Activated CD8-positive, alpha-beta T cell treated with anti-CD3 and anti-CD28 coated beads for 36 hours (primary cell): ENCODE data around the gene ROBO2. TPM values are rescaled to one million over a fixed set of nuclear protein-coding genes. Genes with fewer than 3 reads are reported as not detected.

Source experiments
- ATAC-seq: fragments of 200-7000 bp; cut with Tn5 transposase; one replicate; pipeline ENCODE4 v1.10.0; 2021; ENCODE audit warnings: mild to moderate bottlenecking, moderate library complexity
- CTCF ChIA-PET: fragments of 350-600 bp; sonication (Branson Sonifier 250); formaldehyde crosslinking; loops from one replicate; lab custom pipeline; 2021; ENCODE audit warnings: antibody characterized with exemption; lab: Charles Lee
- POLR2A ChIA-PET: fragments of 350-600 bp; sonication (Branson Sonifier 250); formaldehyde crosslinking; loops from one replicate; lab custom pipeline; 2021; ENCODE audit warnings: antibody characterized with exemption; lab: Charles Lee
- DNase-seq: peaks from one replicate; pipeline ENCODE4 v3.0.0-alpha.2; 2020
- H3K27ac Mint-ChIP-seq: one replicate; pipeline ENCODE4 v1.8.0; 2021; ENCODE audit warnings: mild to moderate bottlenecking, mixed read lengths
- H3K27me3 Mint-ChIP-seq: one replicate; pipeline ENCODE4 v1.8.0; 2021; ENCODE audit warnings: mixed read lengths
- H3K36me3 Mint-ChIP-seq: one replicate; pipeline ENCODE4 v1.8.0; 2021; ENCODE audit warnings: low read depth, mixed read lengths
- H3K4me1 Mint-ChIP-seq: one replicate; pipeline ENCODE4 v1.8.0; 2021; ENCODE audit warnings: low read depth, mixed read lengths
- H3K4me3 Mint-ChIP-seq: one replicate; pipeline ENCODE4 v1.8.0; 2021; ENCODE audit warnings: mild to moderate bottlenecking, moderate library complexity, mixed read lengths
- H3K9me3 Mint-ChIP-seq: one replicate; pipeline ENCODE4 v1.8.0; 2021; ENCODE audit warnings: mixed read lengths
- intact Hi-C: fragments of 100-400 bp; cut with micrococcal nuclease; formaldehyde crosslinking; loops from one replicate; pipeline ENCODE4 v1.10.0; 2022
- total RNA-seq, 2 experiments: library from RNA; stranded (reverse); gene quantifications; one replicate each; pipeline ENCODE4 v1.2.3, GENCODE V29; 2021
- TF ChIP-seq, protein P1 (sequence below): fragments of 200-600 bp; IDR thresholded peaks from one replicate; pipeline ENCODE4 v1.8.0; 2022; ENCODE audit warnings: antibody characterized with exemption, mild to moderate bottlenecking

The ROBO2 gene
- total RNA-seq, 2 experiments from 2014 or later: not detected

DNA sequence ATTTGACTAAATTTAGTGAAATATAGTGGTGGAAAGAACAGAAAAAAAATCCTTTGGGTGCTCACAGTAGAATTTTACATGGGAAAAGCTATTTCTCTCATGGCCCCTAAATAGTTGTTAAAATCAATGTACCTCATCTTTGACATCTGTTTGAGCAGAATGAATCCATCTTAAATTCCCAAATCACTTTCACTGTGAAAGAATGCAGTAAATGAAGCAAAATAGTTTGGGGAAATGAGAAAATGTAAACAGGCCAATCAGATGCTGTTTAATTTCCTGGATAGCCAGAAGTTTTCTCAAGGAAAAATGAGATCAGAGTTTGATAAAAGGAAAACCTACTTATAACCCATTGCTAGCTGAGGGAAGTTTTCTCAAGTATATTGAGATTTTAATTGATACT is 406.9 kb downstream of the ROBO2 start:
- ATAC-seq (no peak), DNase-seq (no peak)
- TF ChIP-seq, protein P1, sequence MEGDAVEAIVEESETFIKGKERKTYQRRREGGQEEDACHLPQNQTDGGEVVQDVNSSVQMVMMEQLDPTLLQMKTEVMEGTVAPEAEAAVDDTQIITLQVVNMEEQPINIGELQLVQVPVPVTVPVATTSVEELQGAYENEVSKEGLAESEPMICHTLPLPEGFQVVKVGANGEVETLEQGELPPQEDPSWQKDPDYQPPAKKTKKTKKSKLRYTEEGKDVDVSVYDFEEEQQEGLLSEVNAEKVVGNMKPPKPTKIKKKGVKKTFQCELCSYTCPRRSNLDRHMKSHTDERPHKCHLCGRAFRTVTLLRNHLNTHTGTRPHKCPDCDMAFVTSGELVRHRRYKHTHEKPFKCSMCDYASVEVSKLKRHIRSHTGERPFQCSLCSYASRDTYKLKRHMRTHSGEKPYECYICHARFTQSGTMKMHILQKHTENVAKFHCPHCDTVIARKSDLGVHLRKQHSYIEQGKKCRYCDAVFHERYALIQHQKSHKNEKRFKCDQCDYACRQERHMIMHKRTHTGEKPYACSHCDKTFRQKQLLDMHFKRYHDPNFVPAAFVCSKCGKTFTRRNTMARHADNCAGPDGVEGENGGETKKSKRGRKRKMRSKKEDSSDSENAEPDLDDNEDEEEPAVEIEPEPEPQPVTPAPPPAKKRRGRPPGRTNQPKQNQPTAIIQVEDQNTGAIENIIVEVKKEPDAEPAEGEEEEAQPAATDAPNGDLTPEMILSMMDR: no peak
- H3K4me1 Mint-ChIP-seq: no peaks in the 10 kb centered on the region
- no peak overlapping the region for H3K4me3 Mint-ChIP-seq
- POLR2A ChIA-PET: no interaction called here
- no peak overlapping the region for H3K27ac Mint-ChIP-seq
- intact Hi-C loops: no loop called here
- CTCF ChIA-PET: no interaction called here
- no peaks in the 10 kb centered on the region for H3K27me3 Mint-ChIP-seq
- peaks cover 12% of the 10 kb centered on the region for H3K9me3 Mint-ChIP-seq
- no peaks in the 10 kb centered on the region for H3K36me3 Mint-ChIP-seq

DNA sequence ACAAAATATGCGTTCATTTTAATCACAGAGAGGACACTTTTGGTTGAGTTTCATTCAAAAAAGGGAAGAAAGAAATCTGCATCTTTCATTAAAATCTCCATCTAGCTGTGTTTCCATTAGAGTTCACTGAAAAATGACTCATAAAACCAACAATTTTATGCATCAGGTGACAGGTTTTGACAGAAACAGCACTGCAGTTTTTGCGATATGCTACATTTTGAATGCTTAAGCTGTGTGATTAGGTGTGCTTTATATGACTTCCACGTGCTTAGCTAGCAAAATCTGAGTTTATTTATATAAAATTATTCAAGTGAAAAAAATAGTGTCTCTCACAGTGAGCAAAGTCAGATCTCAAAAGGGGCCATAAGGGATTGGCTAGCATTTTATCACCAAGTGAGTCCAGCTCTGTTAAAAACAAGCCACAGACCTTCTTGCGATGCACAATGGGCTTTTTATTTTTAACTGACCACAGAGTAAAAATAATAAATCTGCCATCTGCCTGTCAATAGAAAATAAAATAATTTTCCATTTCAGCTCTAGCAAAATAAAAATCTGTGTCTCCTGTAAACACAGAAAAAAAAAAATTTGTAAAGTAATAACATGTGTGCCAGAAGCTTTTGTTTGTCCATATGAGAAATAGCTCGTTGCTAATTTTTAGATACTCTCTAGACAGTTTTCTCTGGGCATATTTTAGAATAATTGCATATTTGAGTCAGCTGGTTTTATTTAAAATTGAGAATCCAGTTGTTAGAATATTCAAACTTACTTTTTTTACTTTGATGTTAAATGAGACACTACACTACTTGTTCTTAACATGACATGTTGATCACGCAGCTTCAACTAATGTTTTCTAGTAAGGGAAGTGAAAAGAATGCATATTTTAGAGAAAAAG is 409.8 kb downstream of the ROBO2 start:
- TF ChIP-seq, protein P1: no peak
- intact Hi-C loops: no loop called here
- no peak for ATAC-seq
- Mint-ChIP-seq H3K36me3 (no peaks in the 10 kb centered on the region), H3K4me1 (no peaks in the 10 kb centered on the region), H3K4me3 (no peak overlapping the region), H3K27me3 (no peaks in the 10 kb centered on the region), H3K9me3 (peaks cover 8% of the 10 kb centered on the region), H3K27ac (no peak overlapping the region)
- ChIA-PET CTCF (interaction anchor here (1.1 kb wide), 1 partner anchor 15 kb away, joined by 3 read pairs; no protein-coding TSS in a partner anchor), POLR2A (no interaction called here)
- DNase-seq: no peak

DNA sequence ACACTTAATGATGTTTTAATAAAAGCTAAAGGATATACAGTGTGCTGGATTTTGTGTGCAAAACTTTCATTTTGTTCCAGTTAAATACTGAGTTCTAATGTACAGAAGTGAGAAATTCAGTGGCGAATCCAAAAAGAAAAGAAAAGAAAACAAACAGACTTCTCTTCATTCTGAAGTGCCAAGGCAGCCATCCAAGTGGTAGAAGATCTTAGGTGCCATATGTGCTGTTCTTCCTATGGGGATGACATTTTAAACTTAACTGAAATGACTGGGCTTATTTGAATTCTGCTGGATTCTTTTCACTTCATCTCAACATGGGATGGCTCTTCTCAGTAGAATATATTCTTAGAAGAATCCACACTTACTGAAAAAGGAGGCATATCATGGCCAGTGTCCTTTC is 416.5 kb downstream of the ROBO2 start:
- Mint-ChIP-seq H3K27ac (no peak overlapping the region), H3K36me3 (no peaks in the 10 kb centered on the region), H3K27me3 (no peaks in the 10 kb centered on the region), H3K9me3 (peaks cover 8% of the 10 kb centered on the region), H3K4me3 (no peak overlapping the region), H3K4me1 (no peaks in the 10 kb centered on the region)
- CTCF ChIA-PET: no interaction called here
- ATAC-seq: no peak
- intact Hi-C loops: no loop called here
- DNase-seq: no peak
- POLR2A ChIA-PET: no interaction called here
- TF ChIP-seq, protein P1: no peak

DNA sequence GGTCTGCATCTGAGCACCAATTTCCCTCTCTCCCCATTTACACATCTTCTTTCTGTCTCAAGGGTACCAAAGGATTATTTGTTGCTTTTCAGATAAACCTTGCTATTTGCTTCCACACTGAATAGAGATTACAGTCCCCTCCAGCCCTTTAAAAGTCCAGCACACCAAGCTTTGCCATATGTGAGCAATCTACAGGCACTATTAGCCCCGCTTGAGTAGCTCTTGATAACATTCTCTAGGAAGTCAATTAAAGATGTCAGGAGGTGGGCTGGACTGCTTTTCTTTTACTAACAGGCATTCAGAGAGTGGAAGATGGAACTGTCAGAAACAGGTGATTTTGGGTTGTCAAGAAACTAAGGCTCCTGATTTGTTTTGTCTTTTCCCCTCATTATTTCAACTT is 417.0 kb downstream of the ROBO2 start:
- Mint-ChIP-seq H3K27me3 (no peaks in the 10 kb centered on the region), H3K36me3 (no peaks in the 10 kb centered on the region), H3K4me3 (no peak overlapping the region), H3K27ac (no peak overlapping the region), H3K9me3 (peaks cover 8% of the 10 kb centered on the region), H3K4me1 (no peaks in the 10 kb centered on the region)
- DNase-seq (no peak), ATAC-seq (no peak)
- ChIA-PET POLR2A (no interaction called here), CTCF (no interaction called here)
- intact Hi-C loops: no loop called here
- TF ChIP-seq, protein P1: no peak

DNA sequence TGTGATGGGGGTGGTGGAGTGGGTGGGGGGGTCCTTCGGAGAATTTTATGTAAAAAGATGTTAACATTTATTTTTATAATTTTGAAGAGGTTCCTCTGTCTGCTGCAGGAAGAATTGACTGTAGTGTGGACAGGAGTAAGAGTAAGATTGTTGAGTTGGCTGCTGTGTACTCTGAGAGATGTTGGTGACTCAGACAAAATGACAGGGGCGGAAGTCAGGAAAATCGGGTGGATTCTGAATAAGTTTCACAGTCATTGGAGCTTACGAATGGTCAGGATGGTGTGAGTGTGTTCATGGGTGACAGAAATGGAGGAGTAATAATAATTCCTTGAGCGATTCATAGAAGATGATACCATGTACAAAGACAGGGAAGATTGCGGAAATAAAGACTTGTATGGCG is 420.0 kb downstream of the ROBO2 start:
- ChIA-PET CTCF (no interaction called here), POLR2A (no interaction called here)
- no peaks in the 10 kb centered on the region for H3K4me1 Mint-ChIP-seq
- ATAC-seq (no peak), DNase-seq (no peak)
- no peaks in the 10 kb centered on the region for H3K36me3 Mint-ChIP-seq
- TF ChIP-seq, protein P1: no peak
- H3K9me3 Mint-ChIP-seq: peaks cover 8% of the 10 kb centered on the region
- no peaks in the 10 kb centered on the region for H3K27me3 Mint-ChIP-seq
- intact Hi-C loops: no loop called here
- H3K27ac Mint-ChIP-seq: no peak overlapping the region
- H3K4me3 Mint-ChIP-seq: no peak overlapping the region
